ENCODE data around the gene LCN6. TPM values are rescaled to one million over a fixed set of nuclear protein-coding genes. Genes with fewer than 3 reads are reported as not detected.
"Not testable (repeated sequence)": the region's sequence is repeated elsewhere in the genome, so short reads cannot be mapped to it uniquely, and the experiment has no call there.

Gene LCN6
- total and polyA plus RNA-seq, 9 of the 15 experiments (the other 6 are each of a cell fraction or from before 2014, with no cell fraction given), result 0.10 to 0.45 (median 0.37) TPM; not detected in 5

GRCh38 chr9:136786983-136787382 is 38.7 kb upstream of the LCN6 start:
- H2AFZ ChIP-seq (ENCODE audit: low read depth, low read length); H3K4me2 ChIP-seq (ENCODE audit: insufficient read depth, low read length); BruUV-seq (replicated peaks); H3K4me3 ChIP-seq; H3K79me2 ChIP-seq (ENCODE audit: control insufficient read depth, insufficient read depth, low read length); DNase-seq (ENCODE audit: extremely low read depth in 1 of 4, low spot score in 3 of 4); H3K9ac ChIP-seq (ENCODE audit: insufficient read depth in 1 of 2, low read depth in 2 of 2, low read length in 2 of 2); H4K20me1 ChIP-seq (replicated peaks; ENCODE audit: control insufficient read depth, insufficient read depth, low read length); H3K27me3 ChIP-seq (ENCODE audit: control insufficient read depth in 2 of 2, insufficient read depth in 2 of 2, low read length in 2 of 2); H3K27ac ChIP-seq (ENCODE audit: extremely low read depth, low read depth, low read length); POLR2A ChIA-PET; ATAC-seq; H3K36me3 ChIP-seq (ENCODE audit: control insufficient read depth, insufficient read depth, low read length); H3K9me1 ChIP-seq (ENCODE audit: control insufficient read depth, insufficient read depth, low read length); H3K9me3 ChIP-seq (replicated peaks; ENCODE audit: control insufficient read depth, insufficient read depth, low read depth, low read length); FAIRE-seq: not testable (repeated sequence)
- H3K4me1 ChIP-seq (replicated peaks in 1 of 2; ENCODE audit: control insufficient read depth in 2 of 2, insufficient read depth in 2 of 2, low read length in 2 of 2), result peaks cover 38 to 40% of the 10 kb centered on the region in 2 experiments
- peak; percentile 22; the same call in 1 of the 2 replicates for TF ChIP-seq NFIC (IDR thresholded peaks at IDR 0.05)
- 33% methylated on average over 4 of the region's 4 CpGs for WGBS (ENCODE audit: insufficient coverage, low coverage, missing lambda C conversion rate)
- CTCF ChIA-PET (ENCODE audit: low intra/inter-chr PET ratio), result interaction anchor here (0.6 to 1.6 kb wide), 5 partner anchors 22 to 508 kb away, joined by 3 to 10 read pairs (median 3); no protein-coding TSS in a partner anchor
- in situ Hi-C loops (cut with MboI) (loop anchor here (25.0 kb wide), 1 partner anchor 450 kb away; the partner anchor contains the start of genes CYSRT1, RNF224, SLC34A3 and TUBB4B), intact Hi-C loops (cut with micrococcal nuclease) (loop anchor here (1.0 to 10.0 kb wide), 4 partner anchors 54 to 458 kb away; partner anchors contain the start of genes C8G and TUBB4B)

DNA sequence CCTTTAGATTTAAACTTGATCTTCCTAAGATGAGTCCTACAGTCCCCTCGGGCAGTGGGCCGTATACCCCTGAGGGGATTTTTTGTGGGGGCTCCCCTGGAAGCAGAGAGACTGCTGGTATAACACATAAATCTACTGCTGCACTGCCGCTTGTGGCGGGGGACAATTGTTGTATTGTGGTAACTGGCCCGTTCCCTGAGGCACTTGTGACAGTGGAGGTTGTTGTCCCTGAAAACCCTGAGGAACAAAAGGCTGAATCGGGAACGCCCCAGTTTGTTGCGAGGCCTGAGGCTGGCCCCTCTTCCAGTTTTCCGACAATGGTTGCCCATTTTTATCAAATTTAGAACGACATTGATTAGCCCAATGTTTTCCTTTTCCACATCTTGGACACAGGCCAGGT is 38.1 kb upstream of the LCN6 start:
- Histone ChIP-seq H3K9ac (ENCODE audit: insufficient read depth in 1 of 2, low read depth in 2 of 2, low read length in 2 of 2) (0 out of 4 replicates have a peak overlapping the region, but pooled peaks of 1 of the 2 experiments have one; percentile 11), H2AFZ (ENCODE audit: low read depth, low read length) (peak overlapping the region; percentile 64; the same call in 1 of the 2 replicates), H3K9me1 (ENCODE audit: control insufficient read depth, insufficient read depth, low read length) (no peaks in the 10 kb centered on the region), H3K9me3 (replicated peaks; ENCODE audit: control insufficient read depth, insufficient read depth, low read depth, low read length) (no peaks in the 10 kb centered on the region), H3K27ac (ENCODE audit: extremely low read depth, low read depth, low read length) (no peak overlapping the region; the same call in 2 of the 3 replicates), H4K20me1 (replicated peaks; ENCODE audit: control insufficient read depth, insufficient read depth, low read length) (no peaks in the 10 kb centered on the region), H3K79me2 (ENCODE audit: control insufficient read depth, insufficient read depth, low read length) (peaks cover 3% of the 10 kb centered on the region), H3K27me3 (ENCODE audit: control insufficient read depth in 2 of 2, insufficient read depth in 2 of 2, low read length in 2 of 2) (no peaks in the 10 kb centered on the region), H3K4me2 (ENCODE audit: insufficient read depth, low read length) (no peak overlapping the region), H3K4me3 (no peak overlapping the region), H3K4me1 (replicated peaks in 1 of 2; ENCODE audit: control insufficient read depth in 2 of 2, insufficient read depth in 2 of 2, low read length in 2 of 2) (peaks cover 33 to 38% of the 10 kb centered on the region in 2 experiments), H3K36me3 (ENCODE audit: control insufficient read depth, insufficient read depth, low read length) (no peaks in the 10 kb centered on the region)
- no peak for ATAC-seq
- POLR2A ChIA-PET, result interaction anchor here (1.1 kb wide), 1 partner anchor 402 kb away, joined by 4 read pairs; the partner anchor contains the start of gene SSNA1
- no peak for FAIRE-seq
- TF ChIP-seq PCBP2 (IDR thresholded peaks at IDR 0.05; ENCODE audit: low read depth, low read length, poor library complexity, severe bottlenecking) (no peak), NFIC (IDR thresholded peaks at IDR 0.05) (0 out of 2 replicates have a peak, but pooled peaks have one; percentile 54)
- DNase-seq (ENCODE audit: extremely low read depth in 1 of 4, low spot score in 3 of 4), result no peak
- 67% methylated on average over 10 of the region's 10 CpGs for WGBS (ENCODE audit: insufficient coverage, low coverage, missing lambda C conversion rate)
- no TSS peak for BruUV-seq (replicated peaks)
- intact Hi-C loops (cut with micrococcal nuclease), result loop anchor here (2.0 to 10.0 kb wide), 3 partner anchors 54 to 458 kb away; partner anchors contain the start of genes C8G and TUBB4B
- CTCF ChIA-PET (ENCODE audit: low intra/inter-chr PET ratio), result interaction anchor here (1.6 kb wide), 1 partner anchor 249 kb away, joined by 10 read pairs; no protein-coding TSS in a partner anchor
- in situ Hi-C loops (cut with MboI), result loop anchor here (25.0 kb wide), 1 partner anchor 451 kb away; the partner anchor contains the start of genes CYSRT1, RNF224, SLC34A3 and TUBB4B

All from K562 (cell line).